A549 (cell line): ENCODE results near the gene PLD1.

Experiments used
- CTCF ChIP-seq: fragments of >200 bp; sonication (Bioruptor Twin); formaldehyde crosslinking; IDR thresholded peaks from 3 replicates; pipeline ENCODE4 v1.5.1; 2016
- MAX ChIP-seq: IDR thresholded peaks from 2 replicates; pipeline ENCODE4 v1.6.1; 2012
- POLR2A ChIP-seq: IDR thresholded peaks from 2 replicates; pipeline ENCODE4 v1.6.1; 2012; ENCODE audit warnings: mild to moderate bottlenecking, low read length
- RNF2 ChIP-seq: fragments of 200-600 bp; sonication (generic); IDR thresholded peaks from 2 replicates; pipeline ENCODE4 v1.6.1; 2016; ENCODE audit warnings: low read depth, mild to moderate bottlenecking, antibody characterized with exemption, moderate library complexity, borderline replicate concordance

GRCh38 chr3:171813278-171813896 lies 3.1 kb upstream of the PLD1 start:
- TF ChIP-seq POLR2A (no peak), RNF2 (no peak), CTCF (no peak), MAX (no peak)
